Activated naive CD8-positive, alpha-beta T cell (primary cell): ENCODE measurements around the gene CFAP68.
A peak's percentile ranks its signal among the peaks of the same experiment; 100 is the strongest.
"Not testable (repeated sequence)": the region's sequence is repeated elsewhere in the genome, so short reads cannot be mapped to it uniquely, and the experiment has no call there.

ENCODE experiments used
- H3K27ac Mint-ChIP-seq: one replicate; pipeline ENCODE4 v1.8.0; 2021; ENCODE audit warnings: mixed read lengths
- H3K27me3 Mint-ChIP-seq: one replicate; pipeline ENCODE4 v1.8.0; 2021; ENCODE audit warnings: mixed read lengths
- H3K36me3 Mint-ChIP-seq: one replicate; pipeline ENCODE4 v1.8.0; 2021; ENCODE audit warnings: mixed read lengths
- H3K4me1 Mint-ChIP-seq: one replicate; pipeline ENCODE4 v1.8.0; 2021; ENCODE audit warnings: low read depth, mixed read lengths
- H3K4me3 Mint-ChIP-seq: one replicate; pipeline ENCODE4 v1.8.0; 2021; ENCODE audit warnings: mild to moderate bottlenecking, mixed read lengths
- H3K9me3 Mint-ChIP-seq: one replicate; pipeline ENCODE4 v1.8.0; 2021; ENCODE audit warnings: low read depth, mixed read lengths

The CFAP68 gene

DNA sequence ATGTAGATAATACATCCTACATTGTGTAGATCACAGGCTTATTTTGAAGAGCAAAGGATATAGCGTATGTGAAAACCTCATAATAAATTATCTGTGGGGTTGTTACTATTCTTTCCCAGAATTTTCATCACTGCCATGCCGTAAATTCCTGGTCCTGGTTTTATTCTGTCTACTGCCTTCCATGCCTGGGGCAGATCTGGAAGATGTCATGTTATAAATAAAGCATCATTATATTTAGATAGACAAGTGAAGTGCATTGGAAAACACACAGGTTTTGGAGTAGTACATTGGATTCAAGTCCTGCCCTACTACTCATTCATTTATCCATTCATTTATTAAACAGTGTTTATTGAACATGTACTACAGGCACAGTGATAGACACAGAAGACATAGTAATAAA lies 41.6 kb downstream of the CFAP68 start:
- H3K36me3 Mint-ChIP-seq, result no peaks in the 10 kb centered on the region
- no peak overlapping the region for H3K27ac Mint-ChIP-seq

DNA sequence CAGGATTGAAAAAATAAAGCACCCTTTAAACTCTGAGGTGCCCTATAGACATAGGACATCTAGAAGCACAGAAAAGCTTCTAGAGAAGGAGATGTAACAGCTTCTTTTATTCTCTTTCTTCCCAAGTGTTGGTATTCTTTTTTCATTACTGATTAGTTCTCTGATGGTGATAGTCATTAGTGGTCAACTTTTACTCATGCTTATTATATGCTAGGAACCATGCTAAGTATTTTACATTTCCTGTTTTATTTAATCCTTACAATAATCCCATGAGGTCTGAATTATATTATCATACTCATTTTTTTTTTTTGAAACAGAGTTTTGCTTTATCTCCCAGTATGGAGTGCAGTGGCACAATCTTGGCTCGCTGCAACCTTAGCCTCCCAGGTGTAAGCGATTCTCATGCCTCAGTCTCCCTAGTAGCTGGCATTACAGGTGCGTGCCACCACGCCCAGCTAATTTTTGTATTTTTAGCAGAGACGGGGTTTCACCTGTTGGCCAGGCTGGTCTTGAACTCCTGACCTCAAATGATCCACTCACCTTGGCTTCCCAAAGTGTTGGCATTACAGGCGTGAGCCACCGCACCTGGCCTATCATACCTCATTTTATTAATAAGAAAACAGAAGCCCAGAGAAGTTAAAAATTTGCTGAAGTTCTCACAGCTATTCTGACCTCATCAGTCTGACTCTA lies 42.3 kb downstream of the CFAP68 start:
- Mint-ChIP-seq H3K4me3 (no peak overlapping the region), H3K27ac (no peak overlapping the region), H3K9me3 (no peaks in the 10 kb centered on the region), H3K27me3 (peaks cover 11% of the 10 kb centered on the region), H3K4me1 (peaks cover 10% of the 10 kb centered on the region), H3K36me3 (no peaks in the 10 kb centered on the region)

More for the DNA sequence above, 41.6 kb downstream of the CFAP68 start:
- Mint-ChIP-seq H3K27me3 (peaks cover 15% of the 10 kb centered on the region), H3K9me3 (no peaks in the 10 kb centered on the region), H3K4me3 (no peak overlapping the region), H3K4me1 (peaks cover 3% of the 10 kb centered on the region)

DNA sequence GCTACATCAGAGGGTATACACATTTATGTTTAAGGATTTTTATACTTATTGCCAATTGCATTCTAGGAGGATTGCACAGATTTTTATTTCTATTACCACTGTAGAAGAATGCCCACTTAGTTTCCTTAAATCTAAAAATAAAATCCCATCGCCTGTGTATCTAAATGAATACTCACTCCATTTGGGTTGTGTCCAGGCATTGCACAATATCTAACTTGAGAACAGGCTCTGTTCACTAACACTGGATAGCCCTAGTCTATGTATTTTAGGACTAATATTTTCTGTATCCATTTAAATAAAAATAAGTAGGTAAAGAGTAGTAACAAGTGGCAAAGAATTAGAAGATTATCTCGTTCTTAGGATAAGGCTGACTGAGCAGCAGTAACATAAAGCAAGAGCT lies 43.5 kb downstream of the CFAP68 start:
- H3K4me1 Mint-ChIP-seq, result peaks cover 16% of the 10 kb centered on the region
- no peaks in the 10 kb centered on the region for H3K36me3 Mint-ChIP-seq
- no peak overlapping the region for H3K4me3 Mint-ChIP-seq
- H3K9me3 Mint-ChIP-seq, result no peaks in the 10 kb centered on the region
- no peak overlapping the region for H3K27ac Mint-ChIP-seq
- H3K27me3 Mint-ChIP-seq, result peaks cover 7% of the 10 kb centered on the region

DNA sequence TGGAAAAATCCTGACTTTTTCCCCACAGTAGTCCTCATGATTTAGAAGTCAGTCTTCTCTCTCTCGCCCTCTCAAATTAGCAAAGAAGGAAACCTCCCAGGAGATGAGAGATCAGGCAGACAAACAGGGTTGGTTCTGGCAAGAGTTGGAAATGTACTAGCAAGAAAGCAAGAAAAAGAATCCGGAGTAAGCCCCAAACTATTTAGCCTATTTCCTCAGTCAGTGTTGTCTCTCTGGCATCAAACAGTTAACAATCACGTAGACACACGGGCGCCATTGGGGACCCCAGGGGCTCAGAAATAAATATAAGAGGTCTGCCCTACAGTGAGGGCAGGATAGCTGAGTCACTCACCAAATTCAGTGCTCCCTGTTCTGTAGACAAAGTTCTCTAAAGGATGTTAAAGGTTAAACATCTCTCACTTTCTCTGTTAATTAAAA lies 44.0 kb downstream of the CFAP68 start:
- Mint-ChIP-seq H3K4me1 (peaks cover 16% of the 10 kb centered on the region), H3K27ac (no peak overlapping the region), H3K4me3 (no peak overlapping the region), H3K27me3 (peaks cover 3% of the 10 kb centered on the region), H3K36me3 (no peaks in the 10 kb centered on the region), H3K9me3 (no peaks in the 10 kb centered on the region)

DNA sequence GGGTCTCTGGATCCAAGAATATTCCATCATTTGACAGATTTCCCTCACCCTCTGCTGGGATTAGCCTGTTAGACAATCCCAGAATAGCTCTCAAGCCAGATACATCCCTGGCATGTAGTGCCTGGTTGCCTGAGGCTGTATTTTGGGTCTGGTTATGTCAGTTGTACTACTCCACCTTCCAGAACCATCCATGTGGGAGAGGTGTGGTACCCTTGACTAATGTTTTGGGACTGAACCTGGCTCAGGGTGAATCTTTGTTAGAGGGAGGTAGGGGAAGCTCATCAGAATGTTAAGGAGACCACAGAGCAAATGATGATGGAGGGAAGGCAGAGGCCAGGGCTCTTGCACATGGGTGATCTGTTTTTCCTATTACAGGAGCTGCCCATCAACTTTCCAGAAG lies 44.6 kb downstream of the CFAP68 start:
- Mint-ChIP-seq H3K4me3 (no peak overlapping the region), H3K36me3 (no peaks in the 10 kb centered on the region), H3K9me3 (no peaks in the 10 kb centered on the region), H3K4me1 (peaks cover 16% of the 10 kb centered on the region), H3K27me3 (peaks cover 3% of the 10 kb centered on the region), H3K27ac (peak overlapping the region; percentile 4)

DNA sequence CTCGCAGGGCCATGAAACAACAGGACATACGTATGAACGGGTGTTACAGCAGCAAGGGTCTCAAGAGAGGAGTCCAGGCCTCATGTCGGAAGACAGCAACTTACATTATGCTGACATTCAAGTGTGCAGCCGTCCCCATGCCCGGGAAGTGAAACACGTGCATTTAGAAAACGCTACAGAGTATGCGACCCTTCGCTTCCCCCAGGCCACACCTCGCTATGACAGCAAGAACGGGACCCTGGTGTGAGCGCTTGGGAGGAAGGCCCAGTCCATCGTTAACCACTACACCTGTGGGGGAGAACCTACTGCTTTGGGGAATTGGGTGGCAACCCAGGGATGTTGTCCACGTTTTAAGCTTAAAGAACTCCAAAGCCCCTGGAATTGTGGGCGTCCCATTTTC lies 46.6 kb downstream of the CFAP68 start:
- H3K9me3 Mint-ChIP-seq, result no peaks in the 10 kb centered on the region
- peak overlapping the region; percentile 87 for H3K4me3 Mint-ChIP-seq
- H3K27ac Mint-ChIP-seq, result no peak overlapping the region
- no peaks in the 10 kb centered on the region for H3K36me3 Mint-ChIP-seq
- no peaks in the 10 kb centered on the region for H3K27me3 Mint-ChIP-seq
- H3K4me1 Mint-ChIP-seq, result peaks cover 16% of the 10 kb centered on the region

DNA sequence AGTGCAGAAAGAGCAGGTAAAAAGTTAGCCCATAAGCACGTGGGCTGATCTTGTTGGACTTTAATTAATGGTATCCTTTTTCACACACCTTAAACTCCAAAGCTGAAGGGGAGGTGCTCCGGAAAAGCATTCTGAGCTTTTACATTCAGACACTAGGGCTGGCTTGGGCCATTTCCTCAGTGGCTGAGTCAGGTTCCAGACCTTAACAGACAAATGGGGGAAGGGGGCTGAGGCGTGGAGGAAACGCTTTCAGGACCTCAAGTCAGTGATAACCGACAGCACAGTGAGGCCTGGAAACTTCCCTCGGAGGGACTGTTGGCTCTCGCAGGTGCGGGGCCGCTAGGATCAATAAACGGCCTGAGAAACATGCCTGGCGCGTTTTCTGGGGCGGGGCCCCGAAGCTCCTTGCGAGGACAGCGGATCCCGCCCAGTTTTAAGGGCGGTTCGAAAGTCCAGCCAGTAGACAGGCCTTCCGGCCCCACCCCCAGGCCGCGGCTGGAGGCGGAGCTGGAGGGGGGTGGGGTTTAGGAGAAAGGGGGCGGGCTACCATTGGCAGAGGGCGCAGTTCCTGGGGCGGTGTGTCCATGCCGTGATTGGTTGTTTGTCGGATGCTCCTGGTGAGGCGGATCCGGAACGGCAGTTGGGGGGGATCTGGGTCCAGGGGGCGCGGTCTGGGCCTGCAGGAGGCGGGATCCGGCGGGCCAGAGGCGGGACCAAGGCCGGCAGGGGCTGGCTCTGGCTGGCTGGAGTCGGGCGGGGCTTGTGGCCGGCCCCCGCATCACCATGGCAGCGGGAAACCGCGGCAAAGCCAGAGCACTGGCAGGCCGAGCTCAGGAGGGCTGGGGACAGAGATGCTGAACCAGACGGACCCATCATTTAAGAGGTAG lies 47.4 kb downstream of the CFAP68 start:
- Mint-ChIP-seq H3K36me3 (no peaks in the 10 kb centered on the region), H3K27me3 (no peaks in the 10 kb centered on the region), H3K4me3 (peak overlapping the region; percentile 87), H3K27ac (peak overlapping the region; percentile 90), H3K9me3 (no peaks in the 10 kb centered on the region), H3K4me1 (peaks cover 19% of the 10 kb centered on the region)

DNA sequence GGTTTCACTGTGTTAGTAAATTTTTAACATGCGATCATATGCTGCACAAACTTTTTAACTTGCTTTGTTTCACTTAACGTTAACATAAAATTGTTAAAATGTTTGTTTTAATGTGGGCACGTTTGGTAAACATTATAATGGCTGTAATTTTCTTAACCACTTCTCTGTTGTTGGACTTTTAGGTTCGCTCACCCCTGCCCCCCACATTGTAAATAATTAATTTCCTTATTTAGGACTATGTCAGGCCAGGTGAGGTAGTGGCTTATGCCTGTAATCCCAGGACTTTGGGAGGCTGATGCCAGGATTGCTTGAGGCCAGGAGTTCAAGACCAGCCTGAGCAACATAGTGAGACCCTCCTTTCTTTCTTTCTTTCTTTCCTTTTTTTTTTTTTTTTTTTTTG lies 51.1 kb downstream of the CFAP68 start:
- Mint-ChIP-seq H3K36me3 (no peaks in the 10 kb centered on the region), H3K27ac (no peak overlapping the region), H3K4me3 (no peak overlapping the region), H3K4me1 (peaks cover 42% of the 10 kb centered on the region), H3K27me3 (no peaks in the 10 kb centered on the region), H3K9me3 (no peaks in the 10 kb centered on the region)

DNA sequence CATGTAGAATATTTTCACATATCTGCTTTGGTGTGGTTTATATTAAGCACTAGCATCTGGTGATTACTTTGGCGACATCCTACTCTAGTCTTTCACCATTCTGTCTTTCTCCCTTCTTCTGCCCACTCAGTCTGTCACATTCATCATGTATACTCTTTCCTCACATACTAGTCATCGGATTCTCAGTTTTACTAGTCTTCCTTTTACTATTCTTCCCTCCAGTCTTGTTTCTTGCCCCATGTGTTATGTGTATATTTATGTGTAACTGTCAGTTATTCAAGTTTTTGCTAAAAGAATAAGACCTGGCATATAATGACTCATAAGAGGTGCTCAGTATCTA lies 53.2 kb downstream of the CFAP68 start:
- Mint-ChIP-seq H3K4me3 (peak overlapping the region; percentile 8), H3K36me3 (no peaks in the 10 kb centered on the region), H3K4me1 (peaks cover 39% of the 10 kb centered on the region)

DNA sequence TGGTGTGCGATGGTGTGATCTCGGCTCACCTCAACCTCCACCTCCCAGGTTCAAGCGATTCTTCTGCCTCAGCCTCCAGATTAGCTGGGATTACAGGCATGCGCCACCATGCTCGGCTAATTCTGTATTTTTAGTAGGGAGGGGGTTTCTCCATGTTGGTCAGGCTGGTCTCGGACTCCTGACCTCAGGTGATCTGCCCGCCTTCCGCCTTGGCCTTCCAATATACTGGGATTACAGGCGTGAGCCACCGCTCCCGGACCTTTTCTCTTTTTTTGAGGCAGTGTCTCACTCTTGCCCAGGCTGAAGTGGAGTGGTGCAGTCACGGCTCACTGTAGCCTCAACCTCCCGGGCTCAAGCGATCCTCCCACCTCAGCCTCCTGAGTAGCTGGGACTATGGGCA lies 53.8 kb downstream of the CFAP68 start:
- H3K9me3 Mint-ChIP-seq, H3K27me3 Mint-ChIP-seq, H3K36me3 Mint-ChIP-seq, H3K4me3 Mint-ChIP-seq: not testable (repeated sequence)
- H3K27ac Mint-ChIP-seq, result peak overlapping the region; percentile 82
- peaks cover 44% of the 10 kb centered on the region for H3K4me1 Mint-ChIP-seq

More for the DNA sequence above, 53.2 kb downstream of the CFAP68 start:
- H3K27me3 Mint-ChIP-seq, result no peaks in the 10 kb centered on the region
- H3K9me3 Mint-ChIP-seq, result no peaks in the 10 kb centered on the region
- peak overlapping the region; percentile 82 for H3K27ac Mint-ChIP-seq

DNA sequence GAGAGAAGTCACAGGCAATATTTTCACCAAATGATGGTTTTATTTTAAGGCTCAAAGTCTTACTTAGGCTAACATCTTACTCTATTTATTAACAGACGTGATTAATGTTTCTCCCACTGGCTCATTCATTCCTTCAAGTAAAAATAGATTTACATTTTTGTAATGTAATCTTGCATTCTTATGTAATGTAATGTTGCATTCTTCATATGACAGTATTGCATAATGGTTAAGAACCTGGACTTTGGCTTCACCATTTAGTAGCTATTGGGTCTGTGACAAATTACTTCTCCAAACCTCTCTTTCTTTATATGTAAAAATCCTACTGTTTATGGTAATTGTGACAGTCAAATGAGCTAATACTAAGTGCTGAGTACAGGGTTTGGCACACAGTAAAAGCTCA lies 54.5 kb downstream of the CFAP68 start:
- peaks cover 51% of the 10 kb centered on the region for H3K4me1 Mint-ChIP-seq
- no peaks in the 10 kb centered on the region for H3K9me3 Mint-ChIP-seq
- H3K27ac Mint-ChIP-seq, result peak overlapping the region; percentile 66
- no peak overlapping the region for H3K4me3 Mint-ChIP-seq
- no peaks in the 10 kb centered on the region for H3K27me3 Mint-ChIP-seq
- peaks cover 2% of the 10 kb centered on the region for H3K36me3 Mint-ChIP-seq

DNA sequence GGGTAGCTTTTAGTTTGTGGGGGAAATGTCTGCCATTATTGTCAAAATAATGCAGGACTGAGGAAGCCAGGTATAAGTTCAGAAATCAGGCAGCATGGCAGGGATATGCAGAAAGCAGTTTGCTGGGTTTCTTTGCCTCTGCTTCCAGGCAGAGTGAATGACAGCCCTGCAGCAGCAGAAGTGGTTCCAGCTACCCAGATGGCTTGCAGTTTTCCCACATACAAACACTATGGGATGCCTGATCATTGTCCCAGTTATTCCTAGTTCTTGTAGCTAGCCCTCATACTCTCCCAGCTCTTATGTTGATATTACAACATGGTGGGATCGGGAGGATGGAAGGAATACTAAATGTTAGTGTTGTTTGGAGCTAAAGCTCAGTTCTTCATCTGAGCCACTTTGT lies 55.0 kb downstream of the CFAP68 start:
- Mint-ChIP-seq H3K27ac (peak overlapping the region; percentile 98), H3K4me1 (peaks cover 55% of the 10 kb centered on the region), H3K36me3 (peaks cover 2% of the 10 kb centered on the region), H3K9me3 (no peaks in the 10 kb centered on the region), H3K4me3 (no peak overlapping the region), H3K27me3 (no peaks in the 10 kb centered on the region)
